Body of pancreas (tissue), 4 donors: Measurements from ENCODE around the gene DTX1.

Experiments
- CTCF ChIP-seq, 7 experiments: fragments of 450-650 bp in 4 of 7; fragments of 200-600 bp in 3 of 7; sonication (generic) in 3 of 7; IDR thresholded peaks; one replicate each; pipeline ENCODE4 v1.5.1; 2016 to 2019; ENCODE audit warnings: antibody characterized with exemption in 7 of 7
- POLR2A ChIP-seq, 3 donors: fragments of 450-650 bp; IDR thresholded peaks; one replicate each; pipeline ENCODE4 v1.6.1; 2016; ENCODE audit warnings: antibody characterized with exemption in 3 of 3, mild to moderate bottlenecking in 2 of 3

DNA sequence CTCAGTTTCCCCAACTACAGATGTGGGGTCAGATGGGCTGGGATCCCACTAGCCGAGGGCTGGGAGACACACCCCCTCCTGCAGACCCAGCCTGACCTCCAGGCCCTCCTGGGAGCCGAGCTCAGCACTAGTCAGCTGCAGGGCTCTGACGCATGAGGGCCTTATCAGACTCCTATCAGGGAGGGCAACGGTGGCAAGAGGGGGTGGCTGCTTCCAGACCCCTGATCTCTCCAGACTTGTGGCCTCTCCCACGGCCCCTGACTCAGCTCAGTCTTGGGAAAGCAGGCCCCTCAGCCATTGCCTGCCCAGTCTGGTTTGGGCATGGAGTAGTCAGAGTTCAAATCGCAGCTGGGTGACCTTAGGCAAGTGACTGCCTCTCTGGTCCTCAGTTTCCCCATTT is 76.5 kb downstream of the DTX1 start:
- TF ChIP-seq CTCF (IDR thresholded peaks at IDR 0.05) (no peak), POLR2A (IDR thresholded peaks at IDR 0.05) (no peak)
